ENCODE data around the gene MAN2B2. TPM values are rescaled to one million over a fixed set of nuclear protein-coding genes. Genes with fewer than 3 reads are reported as not detected.

MAN2B2 gene
- total RNA-seq, 1 donor from 2014 or later, result 32.2 TPM

DNA sequence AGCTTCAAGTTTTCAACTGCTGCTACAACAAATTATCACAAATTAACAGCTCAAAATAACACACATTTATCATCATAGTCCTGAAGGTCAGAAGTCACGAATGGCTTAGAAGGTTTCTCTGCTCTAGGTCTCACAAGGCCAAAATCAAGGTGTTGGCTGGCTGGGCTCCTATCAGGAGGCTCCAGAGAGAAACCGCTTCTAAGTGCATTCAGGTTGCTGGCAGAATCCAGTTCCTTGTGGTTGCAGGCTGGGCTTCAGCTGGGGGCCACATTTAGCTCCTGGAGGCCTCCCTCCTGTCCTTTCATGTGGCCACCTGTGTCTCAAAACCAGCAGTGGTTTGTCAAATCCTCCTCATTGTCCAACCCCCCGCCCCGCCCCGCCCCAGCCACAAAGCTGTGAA is 80.9 kb downstream of the MAN2B2 start:
- Histone ChIP-seq H2AFZ (ENCODE audit: low read depth, low read length) (no peak overlapping the region), H3K36me3 (ENCODE audit: insufficient read depth, low read length) (no peaks in the 10 kb centered on the region), H3K4me1 (ENCODE audit: insufficient read depth, low read length) (no peaks in the 10 kb centered on the region), H3K27me3 (ENCODE audit: insufficient read depth, low read length) (no peaks in the 10 kb centered on the region), H3K9me3 (ENCODE audit: insufficient read depth, low read depth, low read length) (no peaks in the 10 kb centered on the region), H3K27ac (ENCODE audit: low read depth, low read length) (no peak overlapping the region), H3K9ac (ENCODE audit: low read length) (no peak overlapping the region), H3K4me3 (ENCODE audit: insufficient read depth, low read depth, low read length) (no peak overlapping the region), H3K79me2 (ENCODE audit: insufficient read depth, low read length) (no peaks in the 10 kb centered on the region), H3K4me2 (ENCODE audit: low read length) (no peak overlapping the region), H4K20me1 (ENCODE audit: insufficient read depth, low read length) (no peaks in the 10 kb centered on the region)
- TF ChIP-seq CTCF (IDR thresholded peaks at IDR 0.05; ENCODE audit: insufficient read depth, low read depth, low read length) (no peak), EZH2 (IDR thresholded peaks at IDR 0.05; ENCODE audit: insufficient read depth, low read length) (no peak)
- no peaks in the 10 kb centered on the region for H3K9me3 Mint-ChIP-seq (ENCODE audit: unreplicated experiment)
- no peaks in the 10 kb centered on the region for H3K4me1 Mint-ChIP-seq (ENCODE audit: low read depth, unreplicated experiment)
- H3K27me3 Mint-ChIP-seq (ENCODE audit: low read depth, unreplicated experiment), result peaks cover 11% of the 10 kb centered on the region
- DNase-seq (ENCODE audit: low read depth) (no peak), FAIRE-seq (no peak)
- H3K36me3 Mint-ChIP-seq (ENCODE audit: low read depth, unreplicated experiment), result peaks cover 7% of the 10 kb centered on the region
- H3K4me3 Mint-ChIP-seq (ENCODE audit: unreplicated experiment), result no peak overlapping the region
- H3K27ac Mint-ChIP-seq (ENCODE audit: unreplicated experiment), result no peak overlapping the region

- H3K4me3 Mint-ChIP-seq (ENCODE audit: unreplicated experiment), result no peak overlapping the region
- Histone ChIP-seq H3K27ac (ENCODE audit: low read depth, low read length) (no peak overlapping the region), H3K4me2 (ENCODE audit: low read length) (no peak overlapping the region), H3K27me3 (ENCODE audit: insufficient read depth, low read length) (peaks cover 13% of the 10 kb centered on the region), H3K9me3 (ENCODE audit: insufficient read depth, low read depth, low read length) (no peaks in the 10 kb centered on the region), H2AFZ (ENCODE audit: low read depth, low read length) (peak overlapping the region; percentile 41), H3K79me2 (ENCODE audit: insufficient read depth, low read length) (no peaks in the 10 kb centered on the region), H4K20me1 (ENCODE audit: insufficient read depth, low read length) (no peaks in the 10 kb centered on the region), H3K4me3 (ENCODE audit: insufficient read depth, low read depth, low read length) (no peak overlapping the region), H3K36me3 (ENCODE audit: insufficient read depth, low read length) (no peaks in the 10 kb centered on the region), H3K9ac (ENCODE audit: low read length) (no peak overlapping the region), H3K4me1 (ENCODE audit: insufficient read depth, low read length) (no peaks in the 10 kb centered on the region)
- H3K27me3 Mint-ChIP-seq (ENCODE audit: low read depth, unreplicated experiment), result peaks cover 24% of the 10 kb centered on the region
- TF ChIP-seq CTCF (IDR thresholded peaks at IDR 0.05; ENCODE audit: insufficient read depth, low read depth, low read length) (no peak), EZH2 (IDR thresholded peaks at IDR 0.05; ENCODE audit: insufficient read depth, low read length) (no peak)
- no peak overlapping the region for H3K27ac Mint-ChIP-seq (ENCODE audit: unreplicated experiment)
- H3K9me3 Mint-ChIP-seq (ENCODE audit: unreplicated experiment), result no peaks in the 10 kb centered on the region
- H3K4me1 Mint-ChIP-seq (ENCODE audit: low read depth, unreplicated experiment), result no peaks in the 10 kb centered on the region
- FAIRE-seq, result no peak
- DNase-seq (ENCODE audit: low read depth), result no peak
- peaks cover 7% of the 10 kb centered on the region for H3K36me3 Mint-ChIP-seq (ENCODE audit: low read depth, unreplicated experiment)
These were observed 82.5 kb downstream of the MAN2B2 start for GRCh38 chr4:6657242-6658208.

GRCh38 chr4:6658209-6658595 is 83.2 kb downstream of the MAN2B2 start:
- FAIRE-seq (no peak), DNase-seq (ENCODE audit: low read depth) (no peak)
- no peak overlapping the region for H3K9ac ChIP-seq (ENCODE audit: low read length)
- no peaks in the 10 kb centered on the region for H4K20me1 ChIP-seq (ENCODE audit: insufficient read depth, low read length)
- H3K4me2 ChIP-seq (ENCODE audit: low read length), result peak overlapping the region; percentile 80
- peak overlapping the region; percentile 69 for H2AFZ ChIP-seq (ENCODE audit: low read depth, low read length)
- H3K79me2 ChIP-seq (ENCODE audit: insufficient read depth, low read length), result no peaks in the 10 kb centered on the region
- H3K4me3 Mint-ChIP-seq (ENCODE audit: unreplicated experiment), result no peak overlapping the region
- no peaks in the 10 kb centered on the region for H3K9me3 Mint-ChIP-seq (ENCODE audit: unreplicated experiment)
- no peak overlapping the region for H3K4me3 ChIP-seq (ENCODE audit: insufficient read depth, low read depth, low read length)
- no peaks in the 10 kb centered on the region for H3K9me3 ChIP-seq (ENCODE audit: insufficient read depth, low read depth, low read length)
- H3K4me1 ChIP-seq (ENCODE audit: insufficient read depth, low read length), result no peaks in the 10 kb centered on the region
- no peak overlapping the region for H3K27ac Mint-ChIP-seq (ENCODE audit: unreplicated experiment)
- H3K27me3 Mint-ChIP-seq (ENCODE audit: low read depth, unreplicated experiment), result peaks cover 31% of the 10 kb centered on the region
- peaks cover 20% of the 10 kb centered on the region for H3K27me3 ChIP-seq (ENCODE audit: insufficient read depth, low read length)
- peaks cover 7% of the 10 kb centered on the region for H3K36me3 Mint-ChIP-seq (ENCODE audit: low read depth, unreplicated experiment)
- H3K4me1 Mint-ChIP-seq (ENCODE audit: low read depth, unreplicated experiment), result no peaks in the 10 kb centered on the region
- no peaks in the 10 kb centered on the region for H3K36me3 ChIP-seq (ENCODE audit: insufficient read depth, low read length)
- no peak overlapping the region for H3K27ac ChIP-seq (ENCODE audit: low read depth, low read length)
- TF ChIP-seq CTCF (IDR thresholded peaks at IDR 0.05; ENCODE audit: insufficient read depth, low read depth, low read length), result no peak
- no peak for TF ChIP-seq EZH2 (IDR thresholded peaks at IDR 0.05; ENCODE audit: insufficient read depth, low read length)

Measured in astrocyte (in vitro differentiated cells and primary cell).